Fibroblast of lung (primary cell): ENCODE results near the gene MED31. TPM values are rescaled to one million over a fixed set of nuclear protein-coding genes. Genes with fewer than 3 reads are reported as not detected.

Experiments used
- DNase-seq, 2 donors: peaks; one replicate each; pipeline versions ENCODE4 v3.0.0 to v3.0.0-alpha.2; 2010; ENCODE audit warnings: low read depth in 2 of 2
- H2AFZ ChIP-seq: 2 replicates; pipeline ENCODE4 v1.5.1; 2012; ENCODE audit warnings: low read length, control low read depth, inconsistent platforms
- H3K27ac ChIP-seq: 2 replicates; pipeline ENCODE4 v1.5.1; 2011; ENCODE audit warnings: low read length, control low read depth; ENCODE audit not compliant: insufficient read depth
- H3K27me3 ChIP-seq: 2 replicates; pipeline ENCODE4 v1.5.1; 2011; ENCODE audit warnings: mild to moderate bottlenecking, low read length; ENCODE audit not compliant: control insufficient read depth, insufficient read depth
- H3K36me3 ChIP-seq: 2 replicates; pipeline ENCODE4 v1.5.1; 2011; ENCODE audit warnings: low read length; ENCODE audit not compliant: control insufficient read depth, insufficient read depth
- H3K4me1 ChIP-seq: 2 replicates; pipeline ENCODE4 v1.5.1; 2011; ENCODE audit warnings: low read length; ENCODE audit not compliant: control insufficient read depth, insufficient read depth; ENCODE audit errors: extremely low read depth
- H3K4me2 ChIP-seq: 2 replicates; pipeline ENCODE4 v1.5.1; 2011; ENCODE audit warnings: low read length, control low read depth; ENCODE audit not compliant: insufficient read depth; ENCODE audit errors: extremely low read depth
- H3K4me3 ChIP-seq, 4 experiments: fragments of 200-600 bp in 1 of 4; sonication (generic) in 1 of 4; replicated peaks in 1 of 4; 2 replicates each; pipeline ENCODE4 v1.5.1; 2011 to 2016; ENCODE audit warnings: low read length in 4 of 4, low read depth in 3 of 4, mild to moderate bottlenecking in 3 of 4, control low read depth in 2 of 4, inconsistent platforms in 1 of 4, mixed read lengths in 1 of 4; ENCODE audit not compliant: insufficient read depth in 1 of 4; ENCODE audit errors: control extremely low read depth in 1 of 4
- H3K79me2 ChIP-seq: 2 replicates; pipeline ENCODE4 v1.5.1; 2012; ENCODE audit warnings: mild to moderate bottlenecking, low read length, inconsistent platforms; ENCODE audit not compliant: control insufficient read depth, insufficient read depth
- H3K9ac ChIP-seq: 2 replicates; pipeline ENCODE4 v1.5.1; 2011; ENCODE audit warnings: mild to moderate bottlenecking, low read length, control low read depth; ENCODE audit not compliant: insufficient read depth
- H3K9me3 ChIP-seq: 2 replicates; pipeline ENCODE4 v1.5.1; 2012; ENCODE audit warnings: low read depth, low read length; ENCODE audit not compliant: control insufficient read depth, insufficient read depth
- H4K20me1 ChIP-seq: 2 replicates; pipeline ENCODE4 v1.5.1; 2011; ENCODE audit warnings: low read length; ENCODE audit not compliant: control insufficient read depth, insufficient read depth; ENCODE audit errors: extremely low read depth
- EZH2 ChIP-seq: IDR thresholded peaks from 2 replicates; pipeline ENCODE4 v1.5.1; 2012; ENCODE audit warnings: low read length, control low read depth, mild to moderate bottlenecking; ENCODE audit errors: missing control alignments
- polyA plus RNA-seq, 2 donors: library from polyadenylated mRNA; depleted of rRNA in 1 of 2; stranded (reverse) in 1 of 2; unstranded in 1 of 2; fragments of >200 nt; gene quantifications; 2 replicates each; pipeline ENCODE4 v1.2.1, GENCODE V29; 2011 to 2012; ENCODE audit warnings: missing spikeins in 1 of 2
- total RNA-seq: library from RNA; depleted of rRNA; stranded (reverse); fragments of >200 nt; gene quantifications from 2 replicates; pipeline ENCODE4 v1.2.1, GENCODE V29; 2014
- TF ChIP-seq, protein P1 (sequence below), 2 donors: IDR thresholded peaks in 1 of 2; conservative IDR thresholded peaks in 1 of 2; 1 replicate in 1 of 2; 2 replicates in 1 of 2; pipeline ENCODE4 v1.5.1; 2011 to 2012; ENCODE audit warnings: low read length in 2 of 2, control low read depth in 1 of 2, inconsistent platforms in 1 of 2, low read depth in 1 of 2, mild to moderate bottlenecking in 1 of 2

The MED31 gene
- total and polyA plus RNA-seq, 2 donors (not counting 1 experiment from before 2014, with no cell fraction given): 10.6 to 17.0 TPM

DNA sequence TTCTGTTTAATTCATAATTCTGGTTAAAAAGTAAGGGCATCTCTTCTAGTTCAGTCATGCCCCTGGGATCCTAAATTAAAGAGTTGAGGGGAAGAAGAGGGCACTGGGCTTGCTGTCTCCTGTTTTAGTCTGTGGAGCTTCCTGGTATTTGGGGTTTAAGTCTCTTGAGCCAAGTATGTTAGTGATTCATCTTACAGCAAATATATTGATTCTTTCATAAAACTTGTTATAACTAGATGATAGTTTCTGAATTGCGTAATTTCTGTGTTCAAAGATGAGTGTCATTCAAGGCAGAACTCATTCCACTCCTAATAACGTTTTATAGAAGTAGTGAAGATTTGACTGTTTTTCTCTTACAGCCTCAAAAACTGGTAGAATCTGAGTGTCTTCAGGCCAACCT lies 8.8 kb downstream of the MED31 start:
- peak overlapping the region; percentile 80 for H3K4me2 ChIP-seq

DNA sequence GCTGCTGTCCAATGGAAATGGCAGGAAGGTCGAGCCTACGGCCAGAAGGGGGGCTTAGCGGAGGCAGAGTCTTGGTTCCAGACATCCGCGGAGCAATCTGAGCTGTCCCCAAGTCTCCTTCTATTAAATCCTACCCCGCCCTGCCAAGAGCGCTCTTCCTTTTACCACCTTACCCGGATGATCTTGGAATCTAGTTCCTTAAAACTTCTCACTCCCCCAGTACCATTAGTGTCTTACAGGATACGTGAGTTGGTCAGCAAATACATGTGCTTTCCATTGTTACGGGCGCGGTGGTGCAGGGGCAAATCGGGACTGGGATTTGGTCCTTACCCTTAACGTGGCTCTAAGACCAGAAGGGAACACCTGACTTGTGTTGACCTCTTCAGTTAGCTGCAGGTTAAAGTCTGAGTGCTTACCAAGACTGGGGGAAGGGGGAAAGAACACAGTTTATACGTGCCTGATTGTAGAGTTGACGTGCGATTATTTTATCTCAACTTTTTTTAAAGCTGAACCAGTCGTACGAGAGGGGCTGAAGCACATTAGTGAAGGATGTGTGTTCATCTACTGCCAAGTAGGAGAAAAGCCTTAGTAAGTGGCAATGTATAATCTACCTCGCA lies 10.1 kb downstream of the MED31 start:
- no peak for DNase-seq
- Histone ChIP-seq H3K27me3 (no peaks in the 10 kb centered on the region), H3K27ac (peak overlapping the region; percentile 93), H3K79me2 (peaks cover 46% of the 10 kb centered on the region), H3K4me1 (peaks cover 9% of the 10 kb centered on the region), H3K36me3 (peaks cover 8% of the 10 kb centered on the region), H2AFZ (peak overlapping the region; percentile 72), H3K4me3 (peak overlapping the region; percentile 58 to 97 (median 90)), H4K20me1 (no peaks in the 10 kb centered on the region), H3K9me3 (no peaks in the 10 kb centered on the region), H3K9ac (peak overlapping the region; percentile 94), H3K4me2 (peak overlapping the region; percentile 80)
- TF ChIP-seq, protein P1, sequence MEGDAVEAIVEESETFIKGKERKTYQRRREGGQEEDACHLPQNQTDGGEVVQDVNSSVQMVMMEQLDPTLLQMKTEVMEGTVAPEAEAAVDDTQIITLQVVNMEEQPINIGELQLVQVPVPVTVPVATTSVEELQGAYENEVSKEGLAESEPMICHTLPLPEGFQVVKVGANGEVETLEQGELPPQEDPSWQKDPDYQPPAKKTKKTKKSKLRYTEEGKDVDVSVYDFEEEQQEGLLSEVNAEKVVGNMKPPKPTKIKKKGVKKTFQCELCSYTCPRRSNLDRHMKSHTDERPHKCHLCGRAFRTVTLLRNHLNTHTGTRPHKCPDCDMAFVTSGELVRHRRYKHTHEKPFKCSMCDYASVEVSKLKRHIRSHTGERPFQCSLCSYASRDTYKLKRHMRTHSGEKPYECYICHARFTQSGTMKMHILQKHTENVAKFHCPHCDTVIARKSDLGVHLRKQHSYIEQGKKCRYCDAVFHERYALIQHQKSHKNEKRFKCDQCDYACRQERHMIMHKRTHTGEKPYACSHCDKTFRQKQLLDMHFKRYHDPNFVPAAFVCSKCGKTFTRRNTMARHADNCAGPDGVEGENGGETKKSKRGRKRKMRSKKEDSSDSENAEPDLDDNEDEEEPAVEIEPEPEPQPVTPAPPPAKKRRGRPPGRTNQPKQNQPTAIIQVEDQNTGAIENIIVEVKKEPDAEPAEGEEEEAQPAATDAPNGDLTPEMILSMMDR (conservative IDR thresholded peaks at IDR 0.05 in 1 of 2, IDR thresholded peaks at IDR 0.05 in 1 of 2; ENCODE audit: low read depth in 1 of 2, low read length in 2 of 2): no peak
- no peak for TF ChIP-seq EZH2

More for the DNA sequence above, 8.8 kb downstream of the MED31 start:
- H3K4me1 ChIP-seq: peaks cover 9% of the 10 kb centered on the region
- no peaks in the 10 kb centered on the region for H3K9me3 ChIP-seq
- peak overlapping the region; percentile 10 for H3K27ac ChIP-seq
- peak overlapping the region in 2 of 4 experiments; percentile 96 to 97 for H3K4me3 ChIP-seq
- no peaks in the 10 kb centered on the region for H4K20me1 ChIP-seq
- H3K27me3 ChIP-seq: no peaks in the 10 kb centered on the region
- peaks cover 47% of the 10 kb centered on the region for H3K79me2 ChIP-seq
- no peak overlapping the region for H3K9ac ChIP-seq
- H3K36me3 ChIP-seq: peaks cover 8% of the 10 kb centered on the region
- no peak overlapping the region for H2AFZ ChIP-seq
- DNase-seq: no peak
- TF ChIP-seq, protein P1 (conservative IDR thresholded peaks at IDR 0.05 in 1 of 2, IDR thresholded peaks at IDR 0.05 in 1 of 2; ENCODE audit: low read depth in 1 of 2, low read length in 2 of 2): no peak
- TF ChIP-seq EZH2: no peak

DNA sequence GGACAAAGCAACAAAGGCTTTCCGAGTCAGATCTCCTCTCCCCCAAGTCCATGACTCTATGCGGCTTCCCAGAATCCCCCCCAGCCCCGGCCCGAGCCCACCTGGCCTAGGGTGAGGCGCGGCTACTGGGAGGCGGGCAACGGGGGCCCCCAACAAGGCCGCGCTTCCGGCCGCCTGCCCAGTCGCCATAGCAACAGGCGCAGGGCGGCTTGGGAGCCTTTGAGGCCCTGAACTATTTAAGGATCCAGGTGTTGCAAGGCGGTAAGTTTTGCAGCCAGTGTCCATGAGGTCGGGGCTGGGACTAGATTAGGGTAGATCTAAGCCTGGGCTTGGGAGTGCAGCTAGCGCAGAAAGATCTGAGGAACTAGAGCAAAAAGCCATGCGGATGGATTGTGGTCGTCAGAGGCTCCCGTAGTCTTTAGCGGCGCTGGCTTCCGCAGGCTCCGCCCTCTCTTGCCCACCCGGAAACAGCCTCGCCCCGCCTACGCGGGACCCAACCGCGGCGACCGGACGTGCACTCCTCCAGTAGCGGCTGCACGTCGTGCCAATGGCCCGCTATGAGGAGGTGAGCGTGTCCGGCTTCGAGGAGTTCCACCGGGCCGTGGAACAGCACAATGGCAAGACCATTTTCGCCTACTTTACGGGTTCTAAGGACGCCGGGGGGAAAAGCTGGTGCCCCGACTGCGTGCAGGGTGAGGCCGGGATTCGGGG lies 10.7 kb downstream of the MED31 start, which contains the start of the genes KIAA0753 and TXNDC17:
Gene KIAA0753 (minus strand): TSS at position 176 of the 711 bp plus-strand sequence. CDS start 5,608 bp downstream, outside the sequence.
Gene TXNDC17 (plus strand): TSS at position 525 of the 711 bp plus-strand sequence. CDS start 23 bp downstream, at position 548.
- peak within 1 kb of the TSS; percentile 96 for H3K4me2 ChIP-seq
- TF ChIP-seq, protein P1 (conservative IDR thresholded peaks at IDR 0.05 in 1 of 2, IDR thresholded peaks at IDR 0.05 in 1 of 2; ENCODE audit: low read depth in 1 of 2, low read length in 2 of 2): no peak
- no peak for TF ChIP-seq EZH2

More for the DNA sequence above, 10.7 kb downstream of the MED31 start, which contains the start of the genes KIAA0753 and TXNDC17:
- H2AFZ ChIP-seq: peak within 1 kb of the TSS; percentile 99
- no peaks in the 10 kb centered on the region for H3K27me3 ChIP-seq
- peak; percentile 90 to 92 for DNase-seq
- peaks cover 8% of the 10 kb centered on the region for H3K36me3 ChIP-seq
- peak within 1 kb of the TSS; percentile 58 to 97 (median 90) for H3K4me3 ChIP-seq
- peaks cover 9% of the 10 kb centered on the region for H3K4me1 ChIP-seq
- H3K9me3 ChIP-seq: no peaks in the 10 kb centered on the region
- peak within 1 kb of the TSS; percentile 94 for H3K9ac ChIP-seq
- no peaks in the 10 kb centered on the region for H4K20me1 ChIP-seq
- H3K27ac ChIP-seq: peak within 1 kb of the TSS; percentile 93
- peaks cover 43% of the 10 kb centered on the region for H3K79me2 ChIP-seq
